CD4-positive, alpha-beta memory T cell (primary cell): ENCODE data around the gene ICA1L. TPM values are rescaled to one million over a fixed set of nuclear protein-coding genes. Genes with fewer than 3 reads are reported as not detected.
A peak's percentile ranks its signal among the peaks of the same experiment; 100 is the strongest.

Experiments
- CTCF ChIA-PET: fragments of 350-600 bp; sonication (Branson Sonifier 250); formaldehyde crosslinking; loops from one replicate; lab custom pipeline; 2021; ENCODE audit warnings: inconsistent platforms; ENCODE audit not compliant: partially characterized antibody; lab: Charles Lee
- POLR2A ChIA-PET: fragments of 350-600 bp; sonication (Branson Sonifier 250); formaldehyde crosslinking; loops from one replicate; lab custom pipeline; 2021; ENCODE audit not compliant: partially characterized antibody; lab: Charles Lee
- DNase-seq, 5 donors: peaks; one replicate each; pipeline versions ENCODE4 v3.0.0 to v3.0.0-alpha.2; 2020 to 2022; ENCODE audit warnings: mixed read lengths in 1 of 5
- H3K27ac ChIP-seq: one replicate; pipeline ENCODE4 v1.7.0; 2013; ENCODE audit warnings: low read depth, low read length
- H3K27me3 ChIP-seq: 2 replicates; pipeline ENCODE4 v1.7.0; 2013; ENCODE audit warnings: mild to moderate bottlenecking, low read length, moderate library complexity; ENCODE audit not compliant: insufficient read depth
- H3K36me3 ChIP-seq: 2 replicates; pipeline ENCODE4 v1.7.0; 2013; ENCODE audit warnings: mild to moderate bottlenecking, low read length, moderate library complexity; ENCODE audit not compliant: insufficient read depth
- H3K4me1 ChIP-seq: 2 replicates; pipeline ENCODE4 v1.7.0; 2013; ENCODE audit warnings: mild to moderate bottlenecking, low read length, moderate library complexity; ENCODE audit not compliant: insufficient read depth
- H3K4me3 ChIP-seq, 2 donors: one replicate each; pipeline ENCODE4 v1.7.0; 2013; ENCODE audit warnings: low read length in 2 of 2, mild to moderate bottlenecking in 1 of 2
- H3K9me3 ChIP-seq, 2 donors: one replicate each; pipeline ENCODE4 v1.7.0; 2013; ENCODE audit warnings: low read length in 2 of 2, control low read depth in 1 of 2; ENCODE audit not compliant: control insufficient read depth in 1 of 2
- H3K27ac Mint-ChIP-seq, 7 donors: one replicate each; pipeline ENCODE4 v1.8.0; 2020 to 2021; ENCODE audit warnings: mixed read lengths in 7 of 7, mild to moderate bottlenecking in 6 of 7, inconsistent platforms in 3 of 7, moderate library complexity in 3 of 7
- H3K27me3 Mint-ChIP-seq, 2 donors: one replicate each; pipeline ENCODE4 v1.8.0; 2020 to 2021; ENCODE audit warnings: mixed read lengths in 2 of 2
- H3K36me3 Mint-ChIP-seq, 2 donors: one replicate each; pipeline ENCODE4 v1.8.0; 2020 to 2021; ENCODE audit warnings: mixed read lengths in 2 of 2, inconsistent platforms in 1 of 2, mild to moderate bottlenecking in 1 of 2
- H3K4me1 Mint-ChIP-seq, 4 donors: one replicate each; pipeline ENCODE4 v1.8.0; 2020 to 2021; ENCODE audit warnings: mixed read lengths in 4 of 4, mild to moderate bottlenecking in 1 of 4
- H3K4me3 Mint-ChIP-seq, 8 donors: one replicate each; pipeline ENCODE4 v1.8.0; 2020 to 2021; ENCODE audit warnings: mixed read lengths in 8 of 8, mild to moderate bottlenecking in 7 of 8, moderate library complexity in 6 of 8, inconsistent platforms in 3 of 8
- H3K9me3 Mint-ChIP-seq, 8 donors: one replicate each; pipeline ENCODE4 v1.8.0; 2020 to 2021; ENCODE audit warnings: mixed read lengths in 8 of 8, mild to moderate bottlenecking in 5 of 8, inconsistent platforms in 3 of 8, moderate library complexity in 1 of 8
- intact Hi-C: fragments of 100-400 bp; cut with micrococcal nuclease; formaldehyde crosslinking; loops from one replicate; pipeline ENCODE4 v1.15.1; 2023
- polyA plus RNA-seq, 2 donors: library from polyadenylated mRNA; unstranded; fragments of 300-500 nt; fragmentation: Illumina TruSeq; gene quantifications; one replicate each; pipeline ENCODE4 v1.2.3, GENCODE V29; 2021
- total RNA-seq, 2 experiments: library from RNA; stranded (reverse); gene quantifications; one replicate each; pipeline ENCODE4 v1.2.3, GENCODE V29; 2021

ICA1L gene
- total and polyA plus RNA-seq, 4 experiments from 2014 or later = 0.45 to 1.8 (median 0.54) TPM

- POLR2A ChIA-PET = no interaction called here
- no peaks in the 10 kb centered on the region for H3K36me3 ChIP-seq
- no peak overlapping the region for H3K4me3 Mint-ChIP-seq
- H3K4me1 Mint-ChIP-seq = no peaks in the 10 kb centered on the region
- no peak overlapping the region for H3K27ac ChIP-seq
- no peaks in the 10 kb centered on the region for H3K36me3 Mint-ChIP-seq
- H3K27me3 ChIP-seq = no peaks in the 10 kb centered on the region
- H3K4me1 ChIP-seq = no peaks in the 10 kb centered on the region
- H3K9me3 Mint-ChIP-seq = no peaks in the 10 kb centered on the region
- intact Hi-C loops = no loop called here
- no peak for DNase-seq
- no peak overlapping the region for H3K27ac Mint-ChIP-seq
- H3K4me3 ChIP-seq = no peak overlapping the region
- CTCF ChIA-PET = interaction anchor here (1.0 kb wide), 1 partner anchor 236 kb away, joined by 3 read pairs; no protein-coding TSS in a partner anchor
- H3K9me3 ChIP-seq = no peaks in the 10 kb centered on the region
- H3K27me3 Mint-ChIP-seq = no peaks in the 10 kb centered on the region
These were observed 46.7 kb downstream of the ICA1L start for GRCh38 chr2:202824901-202825300.

GRCh38 chr2:202822411-202822810 lies 49.2 kb downstream of the ICA1L start:
- H3K27ac ChIP-seq = no peak overlapping the region
- no peaks in the 10 kb centered on the region for H3K9me3 Mint-ChIP-seq
- H3K4me3 ChIP-seq = no peak overlapping the region
- H3K4me1 Mint-ChIP-seq = no peaks in the 10 kb centered on the region
- CTCF ChIA-PET = interaction anchor here (1.0 to 1.1 kb wide), 2 partner anchors 9 to 50 kb away, joined by 3 to 4 read pairs; no protein-coding TSS in a partner anchor
- POLR2A ChIA-PET = no interaction called here
- no peaks in the 10 kb centered on the region for H3K27me3 Mint-ChIP-seq
- no peaks in the 10 kb centered on the region for H3K9me3 ChIP-seq
- H3K36me3 Mint-ChIP-seq = no peaks in the 10 kb centered on the region
- no peak overlapping the region for H3K27ac Mint-ChIP-seq
- no peaks in the 10 kb centered on the region for H3K4me1 ChIP-seq
- H3K4me3 Mint-ChIP-seq = no peak overlapping the region
- no peak for DNase-seq
- no peaks in the 10 kb centered on the region for H3K27me3 ChIP-seq
- intact Hi-C loops = no loop called here
- H3K36me3 ChIP-seq = no peaks in the 10 kb centered on the region

- ChIA-PET POLR2A (no interaction called here), CTCF (interaction anchor here (1.0 to 1.1 kb wide), 3 partner anchors 9 to 247 kb away, joined by 3 to 4 read pairs (median 3); no protein-coding TSS in a partner anchor)
- DNase-seq = no peak
- Histone ChIP-seq H3K27ac (no peak overlapping the region), H3K4me3 (no peak overlapping the region), H3K36me3 (no peaks in the 10 kb centered on the region), H3K4me1 (no peaks in the 10 kb centered on the region), H3K9me3 (no peaks in the 10 kb centered on the region), H3K27me3 (no peaks in the 10 kb centered on the region)
- no peaks in the 10 kb centered on the region for H3K27me3 Mint-ChIP-seq
- no peaks in the 10 kb centered on the region for H3K36me3 Mint-ChIP-seq
- no peak overlapping the region for H3K4me3 Mint-ChIP-seq
- intact Hi-C loops = no loop called here
- no peak overlapping the region for H3K27ac Mint-ChIP-seq
- no peaks in the 10 kb centered on the region for H3K4me1 Mint-ChIP-seq
- H3K9me3 Mint-ChIP-seq = no peaks in the 10 kb centered on the region
These were observed 50.1 kb downstream of the ICA1L start for GRCh38 chr2:202821206-202822160.

GRCh38 chr2:202818321-202818720 lies 53.2 kb downstream of the ICA1L start:
- no peak overlapping the region for H3K27ac ChIP-seq
- Mint-ChIP-seq H3K4me1 (no peaks in the 10 kb centered on the region), H3K27ac (no peak overlapping the region), H3K9me3 (peaks cover 0 to 12% (median 2%) of the 10 kb centered on the region in 8 donors), H3K36me3 (peaks cover 0 to 12% of the 10 kb centered on the region in 2 donors), H3K27me3 (no peaks in the 10 kb centered on the region), H3K4me3 (no peak overlapping the region)
- H3K36me3 ChIP-seq = no peaks in the 10 kb centered on the region
- intact Hi-C loops = no loop called here
- peak in 1 of 5 donors; percentile 39 for DNase-seq
- H3K4me3 ChIP-seq = no peak overlapping the region
- H3K27me3 ChIP-seq = no peaks in the 10 kb centered on the region
- no peaks in the 10 kb centered on the region for H3K9me3 ChIP-seq
- CTCF ChIA-PET = no interaction called here
- POLR2A ChIA-PET = no interaction called here
- no peaks in the 10 kb centered on the region for H3K4me1 ChIP-seq

GRCh38 chr2:202817771-202818170 lies 53.8 kb downstream of the ICA1L start:
- intact Hi-C loops = no loop called here
- POLR2A ChIA-PET = no interaction called here
- no peak overlapping the region for H3K27ac Mint-ChIP-seq
- no peak overlapping the region for H3K4me3 Mint-ChIP-seq
- Histone ChIP-seq H3K27ac (no peak overlapping the region), H3K9me3 (no peaks in the 10 kb centered on the region), H3K4me1 (no peaks in the 10 kb centered on the region), H3K27me3 (no peaks in the 10 kb centered on the region), H3K4me3 (no peak overlapping the region), H3K36me3 (no peaks in the 10 kb centered on the region)
- H3K9me3 Mint-ChIP-seq = peaks cover 0 to 14% (median 2%) of the 10 kb centered on the region in 8 donors
- H3K4me1 Mint-ChIP-seq = no peaks in the 10 kb centered on the region
- DNase-seq = no peak
- no peaks in the 10 kb centered on the region for H3K27me3 Mint-ChIP-seq
- peaks cover 0 to 12% of the 10 kb centered on the region in 2 donors for H3K36me3 Mint-ChIP-seq
- CTCF ChIA-PET = no interaction called here

- intact Hi-C loops = no loop called here
- H3K36me3 ChIP-seq = no peaks in the 10 kb centered on the region
- POLR2A ChIA-PET = no interaction called here
These were observed 55.8 kb downstream of the ICA1L start for GRCh38 chr2:202815548-202816360.

GRCh38 chr2:202814226-202814625 lies 57.3 kb downstream of the ICA1L start:
- no peaks in the 10 kb centered on the region for H3K4me1 Mint-ChIP-seq
- no peak for DNase-seq
- H3K4me3 ChIP-seq = no peak overlapping the region
- H3K27ac Mint-ChIP-seq = no peak overlapping the region
- POLR2A ChIA-PET = interaction anchor here (0.7 kb wide), 1 partner anchor 136 kb away, joined by 3 read pairs; no protein-coding TSS in a partner anchor
- H3K27me3 ChIP-seq = no peaks in the 10 kb centered on the region
- H3K9me3 ChIP-seq = no peaks in the 10 kb centered on the region
- H3K4me1 ChIP-seq = no peaks in the 10 kb centered on the region
- H3K9me3 Mint-ChIP-seq = peaks cover 0 to 30% (median 12%) of the 10 kb centered on the region in 8 donors
- intact Hi-C loops = no loop called here
- no peak overlapping the region for H3K4me3 Mint-ChIP-seq
- H3K36me3 ChIP-seq = no peaks in the 10 kb centered on the region
- peaks cover 4 to 16% of the 10 kb centered on the region in 2 donors for H3K36me3 Mint-ChIP-seq
- CTCF ChIA-PET = no interaction called here
- H3K27me3 Mint-ChIP-seq = no peaks in the 10 kb centered on the region
- H3K27ac ChIP-seq = no peak overlapping the region

More at GRCh38 chr2:202815548-202816360, 55.8 kb downstream of the ICA1L start:
- H3K27me3 Mint-ChIP-seq = no peaks in the 10 kb centered on the region
- peaks cover 2 to 16% of the 10 kb centered on the region in 2 donors for H3K36me3 Mint-ChIP-seq
- H3K9me3 ChIP-seq = no peaks in the 10 kb centered on the region
- H3K9me3 Mint-ChIP-seq = peaks cover 0 to 21% (median 8%) of the 10 kb centered on the region in 8 donors
- DNase-seq = no peak
- H3K27me3 ChIP-seq = no peaks in the 10 kb centered on the region
- no peak overlapping the region for H3K4me3 Mint-ChIP-seq
- H3K27ac Mint-ChIP-seq = peak overlapping the region in 1 of 7 donors; percentile 57
- CTCF ChIA-PET = no interaction called here
- no peak overlapping the region for H3K4me3 ChIP-seq
- H3K4me1 ChIP-seq = no peaks in the 10 kb centered on the region
- no peaks in the 10 kb centered on the region for H3K4me1 Mint-ChIP-seq
- no peak overlapping the region for H3K27ac ChIP-seq
